HepG2 (cell line): Measurements from ENCODE around the gene FLAD1. TPM values are rescaled to one million over a fixed set of nuclear protein-coding genes. Genes with fewer than 3 reads are reported as not detected.

ENCODE experiments used
- GATAD2A ChIP-seq: IDR thresholded peaks from 2 replicates; pipeline ENCODE4 v1.6.1; 2016
- HDAC2 ChIP-seq: sonication (generic); formaldehyde crosslinking; IDR thresholded peaks from 2 replicates; pipeline ENCODE4 v1.4.0; 2020; ENCODE audit warnings: missing genetic modification reagents
- NCOR1 ChIP-seq: fragments of 200-600 bp; sonication (generic); IDR thresholded peaks from 2 replicates; pipeline ENCODE4 v1.7.0; 2017; ENCODE audit warnings: antibody characterized with exemption, low read length, borderline replicate concordance
- NFATC3 ChIP-seq: sonication (generic); formaldehyde crosslinking; IDR thresholded peaks from 2 replicates; pipeline ENCODE4 v1.5.1; 2020; ENCODE audit warnings: mild to moderate bottlenecking, missing genetic modification reagents
- NFYB ChIP-seq: sonication (generic); formaldehyde crosslinking; IDR thresholded peaks from 2 replicates; pipeline ENCODE4 v1.4.0; 2020; ENCODE audit warnings: missing genetic modification reagents
- RBM22 ChIP-seq: fragments of 200-400 bp; formaldehyde crosslinking; optimal IDR thresholded peaks from 2 replicates; pipeline ENCODE3; 2017; ENCODE audit warnings: mild to moderate bottlenecking, low read length, moderate library complexity
- SMAD1 ChIP-seq: sonication (generic); formaldehyde crosslinking; IDR thresholded peaks from 2 replicates; pipeline ENCODE4 v1.4.0; 2020; ENCODE audit warnings: missing genetic modification reagents, low read depth, mild to moderate bottlenecking, borderline replicate concordance
- SOX6 ChIP-seq, 2 experiments: fragments of 450-650 bp in 1 of 2; sonication (generic) in 1 of 2; formaldehyde crosslinking in 1 of 2; IDR thresholded peaks; 2 replicates each; pipeline versions ENCODE4 v1.4.0 to v1.6.1; 2017 to 2020; ENCODE audit warnings: antibody characterized with exemption in 1 of 2, mild to moderate bottlenecking in 1 of 2, missing genetic modification reagents in 1 of 2
- SP5 ChIP-seq: IDR thresholded peaks from 2 replicates; pipeline ENCODE4 v1.6.1; 2016; ENCODE audit warnings: low read depth, borderline replicate concordance
- TAF1 ChIP-seq: sonication (generic); formaldehyde crosslinking; IDR thresholded peaks from 2 replicates; pipeline ENCODE4 v1.4.0; 2020; ENCODE audit warnings: missing genetic modification reagents
- ZNF276 ChIP-seq: sonication (generic); formaldehyde crosslinking; IDR thresholded peaks from 2 replicates; pipeline ENCODE4 v1.4.0; 2020; ENCODE audit warnings: mild to moderate bottlenecking, low read depth, missing genetic modification reagents
- ZNF646 ChIP-seq: sonication (generic); formaldehyde crosslinking; IDR thresholded peaks from 2 replicates; pipeline ENCODE4 v1.9.0; 2021; ENCODE audit warnings: mild to moderate bottlenecking, missing genetic modification reagents
- ZNF749 ChIP-seq: sonication (generic); formaldehyde crosslinking; IDR thresholded peaks from 2 replicates; pipeline ENCODE4 v1.8.0; 2022; ENCODE audit warnings: mild to moderate bottlenecking, missing genetic modification reagents, moderate library complexity, borderline replicate concordance
- polyA plus RNA-seq, 8 experiments: library from polyadenylated mRNA; depleted of rRNA in 3 of 8; stranded (reverse) in 7 of 8; unstranded in 1 of 8; fragments of >200 nt; fragmentation: Illumina TruSeq in 4 of 8; extraction: Trizol in 4 of 8; gene quantifications; 2 replicates each; pipeline versions ENCODE4 v1.2.1 to v1.2.3, GENCODE V29; 2011 to 2016; ENCODE audit warnings: low read depth in 4 of 8, missing spikeins in 1 of 8, mixed read lengths in 1 of 8; ENCODE audit not compliant: insufficient read depth in 1 of 8
- total RNA-seq, 5 experiments: library from RNA; depleted of rRNA; stranded (reverse); fragments of >200 nt; fragmentation: Illumina TruSeq; extraction: Trizol; gene quantifications; 2 replicates each; pipeline ENCODE4 v1.2.3, GENCODE V29; 2016; ENCODE audit warnings: low read depth in 1 of 5
- TF ChIP-seq, protein P1 (sequence below): sonication (generic); formaldehyde crosslinking; IDR thresholded peaks from 2 replicates; pipeline ENCODE4; 2020; ENCODE audit warnings: missing genetic modification reagents, mild to moderate bottlenecking, borderline replicate concordance

FLAD1 gene
- total and polyA plus RNA-seq, 2 of the 13 experiments (the other 11 are each of a cell fraction or from before 2014, with no cell fraction given): 25.9 to 32.8 TPM

- TF ChIP-seq NCOR1 (peak; percentile 34; the same call in 1 of the 2 replicates), SOX6 (IDR thresholded peaks at IDR 0.05) (no peak), SOX6 (CRISPR knock-in tag; IDR thresholded peaks at IDR 0.05) (no peak), ZNF646 (CRISPR knock-in tag) (no peak), NFATC3 (CRISPR knock-in tag) (no peak), NFYB (CRISPR knock-in tag) (no peak), RBM22 (peak; percentile 46), SP5 (peak; percentile 91), ZNF749 (CRISPR knock-in tag) (no peak), ZNF276 (CRISPR knock-in tag) (peak; percentile 43; the same call in 1 of the 2 replicates), HDAC2 (no peak), SMAD1 (CRISPR knock-in tag) (no peak), TAF1 (CRISPR knock-in tag) (no peak), GATAD2A (CRISPR knock-in tag) (0 out of 2 replicates have a peak, but pooled peaks have one; percentile 31)
- TF ChIP-seq, protein P1, sequence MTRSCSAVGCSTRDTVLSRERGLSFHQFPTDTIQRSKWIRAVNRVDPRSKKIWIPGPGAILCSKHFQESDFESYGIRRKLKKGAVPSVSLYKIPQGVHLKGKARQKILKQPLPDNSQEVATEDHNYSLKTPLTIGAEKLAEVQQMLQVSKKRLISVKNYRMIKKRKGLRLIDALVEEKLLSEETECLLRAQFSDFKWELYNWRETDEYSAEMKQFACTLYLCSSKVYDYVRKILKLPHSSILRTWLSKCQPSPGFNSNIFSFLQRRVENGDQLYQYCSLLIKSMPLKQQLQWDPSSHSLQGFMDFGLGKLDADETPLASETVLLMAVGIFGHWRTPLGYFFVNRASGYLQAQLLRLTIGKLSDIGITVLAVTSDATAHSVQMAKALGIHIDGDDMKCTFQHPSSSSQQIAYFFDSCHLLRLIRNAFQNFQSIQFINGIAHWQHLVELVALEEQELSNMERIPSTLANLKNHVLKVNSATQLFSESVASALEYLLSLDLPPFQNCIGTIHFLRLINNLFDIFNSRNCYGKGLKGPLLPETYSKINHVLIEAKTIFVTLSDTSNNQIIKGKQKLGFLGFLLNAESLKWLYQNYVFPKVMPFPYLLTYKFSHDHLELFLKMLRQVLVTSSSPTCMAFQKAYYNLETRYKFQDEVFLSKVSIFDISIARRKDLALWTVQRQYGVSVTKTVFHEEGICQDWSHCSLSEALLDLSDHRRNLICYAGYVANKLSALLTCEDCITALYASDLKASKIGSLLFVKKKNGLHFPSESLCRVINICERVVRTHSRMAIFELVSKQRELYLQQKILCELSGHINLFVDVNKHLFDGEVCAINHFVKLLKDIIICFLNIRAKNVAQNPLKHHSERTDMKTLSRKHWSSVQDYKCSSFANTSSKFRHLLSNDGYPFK (CRISPR knock-in tag): no peak
Measured at GRCh38 chr1:155007251-155007828, 24.2 kb downstream of the FLAD1 start (continued).
